Omental fat pad (tissue), 4 donors: ENCODE measurements around the gene GRM7. TPM values are rescaled to one million over a fixed set of nuclear protein-coding genes. Genes with fewer than 3 reads are reported as not detected.

Source experiments
- ATAC-seq: fragments of 150-250 bp; one replicate; pipeline ENCODE4 v1.9.1; 2016; ENCODE audit warnings: mild to moderate bottlenecking, moderate library complexity; ENCODE audit not compliant: low FRiP score
- DNase-seq: peaks from one replicate; pipeline ENCODE4 v3.0.0-alpha.2; 2019; ENCODE audit warnings: low spot score
- CTCF ChIP-seq, 3 donors: fragments of 450-650 bp; IDR thresholded peaks; one replicate each; pipeline ENCODE4 v1.5.1; 2016 to 2017; ENCODE audit warnings: antibody characterized with exemption in 3 of 3, mild to moderate bottlenecking in 3 of 3, moderate library complexity in 2 of 3
- total RNA-seq, 4 donors: library from RNA; depleted of rRNA; stranded (reverse); fragments of >200 nt; gene quantifications; one replicate each; pipeline ENCODE4 v1.1.0, GENCODE V29; 2016

The GRM7 gene
- total RNA-seq, 4 donors from 2014 or later, result 0.12 to 0.82 (median 0.28) TPM; not detected in 1

- no peak for TF ChIP-seq CTCF (IDR thresholded peaks at IDR 0.05)
- ATAC-seq (no peak), DNase-seq (no peak)
Measured at GRCh38 chr3:7658294-7658693, 797.4 kb downstream of the GRM7 start.

- ATAC-seq, result no peak
Measured at GRCh38 chr3:7659079-7659478, 798.2 kb downstream of the GRM7 start.

GRCh38 chr3:7663771-7664170 is 802.9 kb downstream of the GRM7 start:
- ATAC-seq (no peak), DNase-seq (no peak)
- no peak for TF ChIP-seq CTCF (IDR thresholded peaks at IDR 0.05)

More at GRCh38 chr3:7659079-7659478, 798.2 kb downstream of the GRM7 start:
- TF ChIP-seq CTCF (IDR thresholded peaks at IDR 0.05), result no peak
- DNase-seq, result no peak

GRCh38 chr3:7667774-7668173 is 806.9 kb downstream of the GRM7 start:
- ATAC-seq, result no peak

GRCh38 chr3:7669641-7670040 is 808.7 kb downstream of the GRM7 start:
- no peak for DNase-seq
- no peak for ATAC-seq
- TF ChIP-seq CTCF (IDR thresholded peaks at IDR 0.05), result no peak

More at GRCh38 chr3:7667774-7668173, 806.9 kb downstream of the GRM7 start:
- no peak for DNase-seq
- TF ChIP-seq CTCF (IDR thresholded peaks at IDR 0.05), result no peak

GRCh38 chr3:7678521-7678920 is 817.6 kb downstream of the GRM7 start:
- ATAC-seq (no peak), DNase-seq (no peak)
- TF ChIP-seq CTCF (IDR thresholded peaks at IDR 0.05), result no peak

- DNase-seq, result no peak
- no peak for TF ChIP-seq CTCF (IDR thresholded peaks at IDR 0.05)
- ATAC-seq, result peak; percentile 84
Measured at GRCh38 chr3:7682822-7683229, 821.9 kb downstream of the GRM7 start.
